ENCODE measurements around the gene TMEM63C.

- TF ChIP-seq EZH2 (IDR thresholded peaks at IDR 0.05; ENCODE audit: low read length, unreplicated experiment) (no peak), EZH2phosphoT487 (IDR thresholded peaks at IDR 0.05; ENCODE audit: borderline replicate concordance, low read length) (no peak)
Observed at GRCh38 chr14:77228056-77228455, 46.5 kb downstream of the TMEM63C start.

Data from PC-3 (cell line).